ENCODE data around the gene TMEM178A. TPM values are rescaled to one million over a fixed set of nuclear protein-coding genes. Genes with fewer than 3 reads are reported as not detected.

The TMEM178A gene
- total RNA-seq, 2 donors from 2014 or later: 4.9 to 7.8 TPM

- DNase-seq (no peak), ATAC-seq (no peak)
- TF ChIP-seq POLR2A (IDR thresholded peaks at IDR 0.05) (no peak), CTCF (IDR thresholded peaks at IDR 0.05) (no peak)
- WGBS, 2 donors: 93 to 94% methylated on average over 4 of the region's 4 CpGs
- H3K9me3 ChIP-seq: no peaks in the 10 kb centered on the region
- no peak overlapping the region for H3K4me3 ChIP-seq
- intact Hi-C loops (cut with DNase I): no loop called here
- H3K27me3 ChIP-seq: no peaks in the 10 kb centered on the region
- peaks cover 4% of the 10 kb centered on the region for H3K4me1 ChIP-seq
- H3K27ac ChIP-seq: no peak overlapping the region
- no peaks in the 10 kb centered on the region for H3K36me3 ChIP-seq (replicated peaks in 1 of 2; ENCODE audit: insufficient read depth in 1 of 2, low read depth in 2 of 2)
These were observed 5.9 kb downstream of the TMEM178A start for GRCh38 chr2:39671604-39672003.

GRCh38 chr2:39673018-39673417, 7.3 kb downstream of the TMEM178A start:
- no peak for TF ChIP-seq POLR2A (IDR thresholded peaks at IDR 0.05)
- TF ChIP-seq CTCF (IDR thresholded peaks at IDR 0.05): no peak
- Histone ChIP-seq H3K4me1 (no peaks in the 10 kb centered on the region), H3K36me3 (replicated peaks in 1 of 2; ENCODE audit: insufficient read depth in 1 of 2, low read depth in 2 of 2) (no peaks in the 10 kb centered on the region), H3K27ac (no peak overlapping the region), H3K4me3 (no peak overlapping the region), H3K27me3 (no peaks in the 10 kb centered on the region), H3K9me3 (no peaks in the 10 kb centered on the region)
- intact Hi-C loops (cut with DNase I): no loop called here
- DNase-seq (no peak), ATAC-seq (no peak)
- 57 to 67% methylated on average over 7 of the region's 7 CpGs for WGBS, 2 donors

- no peak overlapping the region for H3K4me3 ChIP-seq
- WGBS, 2 donors: 93 to 97% methylated on average over 7 of the region's 7 CpGs
- H3K4me1 ChIP-seq: no peaks in the 10 kb centered on the region
- DNase-seq (no peak), ATAC-seq (no peak)
- TF ChIP-seq POLR2A (IDR thresholded peaks at IDR 0.05): no peak
- TF ChIP-seq CTCF (IDR thresholded peaks at IDR 0.05): no peak
- no peak overlapping the region for H3K27ac ChIP-seq
- no peaks in the 10 kb centered on the region for H3K27me3 ChIP-seq
- intact Hi-C loops (cut with DNase I): no loop called here
- no peaks in the 10 kb centered on the region for H3K9me3 ChIP-seq
- H3K36me3 ChIP-seq (replicated peaks in 1 of 2; ENCODE audit: insufficient read depth in 1 of 2, low read depth in 2 of 2): no peaks in the 10 kb centered on the region
These were observed 10.6 kb downstream of the TMEM178A start for GRCh38 chr2:39676342-39676741.

- no peaks in the 10 kb centered on the region for H3K27me3 ChIP-seq
- intact Hi-C loops (cut with DNase I): no loop called here
- 94 to 98% methylated on average over 2 of the region's 2 CpGs for WGBS, 2 donors
- H3K4me3 ChIP-seq: no peak overlapping the region
- no peaks in the 10 kb centered on the region for H3K36me3 ChIP-seq (replicated peaks in 1 of 2; ENCODE audit: insufficient read depth in 1 of 2, low read depth in 2 of 2)
- TF ChIP-seq CTCF (IDR thresholded peaks at IDR 0.05) (no peak), POLR2A (IDR thresholded peaks at IDR 0.05) (no peak)
- no peak for DNase-seq
- no peak overlapping the region for H3K27ac ChIP-seq
- no peaks in the 10 kb centered on the region for H3K4me1 ChIP-seq
- no peaks in the 10 kb centered on the region for H3K9me3 ChIP-seq
- ATAC-seq: no peak
These were observed 12.5 kb downstream of the TMEM178A start for GRCh38 chr2:39678170-39678569.

GRCh38 chr2:39679805-39680204, 14.1 kb downstream of the TMEM178A start:
- H3K27me3 ChIP-seq: no peaks in the 10 kb centered on the region
- no peaks in the 10 kb centered on the region for H3K9me3 ChIP-seq
- 65 to 71% methylated on average over 3 of the region's 3 CpGs for WGBS, 2 donors
- intact Hi-C loops (cut with DNase I): no loop called here
- H3K27ac ChIP-seq: no peak overlapping the region
- TF ChIP-seq POLR2A (IDR thresholded peaks at IDR 0.05): no peak
- no peak for TF ChIP-seq CTCF (IDR thresholded peaks at IDR 0.05)
- ATAC-seq: no peak
- H3K4me1 ChIP-seq: no peaks in the 10 kb centered on the region
- no peak overlapping the region for H3K4me3 ChIP-seq
- DNase-seq: no peak
- H3K36me3 ChIP-seq (replicated peaks in 1 of 2; ENCODE audit: insufficient read depth in 1 of 2, low read depth in 2 of 2): no peaks in the 10 kb centered on the region
